ENCODE data around the gene CPA4. TPM values are rescaled to one million over a fixed set of nuclear protein-coding genes. Genes with fewer than 3 reads are reported as not detected.

Gene CPA4
- total and polyA plus RNA-seq, 2 of the 13 experiments (the other 11 are each of a cell fraction or from before 2014, with no cell fraction given): 0.20 to 0.22 TPM

GRCh38 chr7:130364451-130364850 is 71.5 kb downstream of the CPA4 start (continued):
- TF ChIP-seq, protein P1, sequence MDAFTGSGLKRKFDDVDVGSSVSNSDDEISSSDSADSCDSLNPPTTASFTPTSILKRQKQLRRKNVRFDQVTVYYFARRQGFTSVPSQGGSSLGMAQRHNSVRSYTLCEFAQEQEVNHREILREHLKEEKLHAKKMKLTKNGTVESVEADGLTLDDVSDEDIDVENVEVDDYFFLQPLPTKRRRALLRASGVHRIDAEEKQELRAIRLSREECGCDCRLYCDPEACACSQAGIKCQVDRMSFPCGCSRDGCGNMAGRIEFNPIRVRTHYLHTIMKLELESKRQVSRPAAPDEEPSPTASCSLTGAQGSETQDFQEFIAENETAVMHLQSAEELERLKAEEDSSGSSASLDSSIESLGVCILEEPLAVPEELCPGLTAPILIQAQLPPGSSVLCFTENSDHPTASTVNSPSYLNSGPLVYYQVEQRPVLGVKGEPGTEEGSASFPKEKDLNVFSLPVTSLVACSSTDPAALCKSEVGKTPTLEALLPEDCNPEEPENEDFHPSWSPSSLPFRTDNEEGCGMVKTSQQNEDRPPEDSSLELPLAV (CRISPR knock-in tag; conservative IDR thresholded peaks at IDR 0.05; ENCODE audit: low read depth): no peak

- ChIA-PET CTCF (ENCODE audit: low intra/inter-chr PET ratio, low total read pairs) (no interaction called here), POLR2A (no interaction called here)
Observed at GRCh38 chr7:130365088-130365487, 72.1 kb downstream of the CPA4 start.

More at GRCh38 chr7:130365088-130365487, 72.1 kb downstream of the CPA4 start:
- Histone ChIP-seq H3K9ac (ENCODE audit: insufficient read depth, low read depth, low read length) (no peak overlapping the region), H3K4me3 (replicated peaks in 1 of 3; ENCODE audit: insufficient read depth in 1 of 3, low read depth in 2 of 3, low read length in 3 of 3) (no peak overlapping the region), H3K79me2 (ENCODE audit: insufficient read depth, low read length) (no peaks in the 10 kb centered on the region), H3K36me3 (replicated peaks in 1 of 2; ENCODE audit: control insufficient read depth in 1 of 2, insufficient read depth in 2 of 2, low read length in 2 of 2) (no peaks in the 10 kb centered on the region), H3K27me3 (ENCODE audit: control insufficient read depth in 1 of 2, insufficient read depth in 2 of 2, low read length in 2 of 2) (peaks cover 1 to 24% of the 10 kb centered on the region in 2 experiments; a peak in 4 of 5 replicates), H2AFZ (ENCODE audit: low read length) (no peak overlapping the region), H3K4me2 (ENCODE audit: low read depth, low read length) (no peak overlapping the region), H4K20me1 (ENCODE audit: insufficient read depth, low read length) (no peaks in the 10 kb centered on the region), H3K4me1 (ENCODE audit: insufficient read depth, low read length) (peaks cover 58% of the 10 kb centered on the region), H3K27ac (ENCODE audit: extremely low read length, insufficient read depth, low read length) (no peak overlapping the region), H3K9me3 (ENCODE audit: low read length) (no peaks in the 10 kb centered on the region)
- TF ChIP-seq ZNF703 (CRISPR knock-in tag; IDR thresholded peaks at IDR 0.05; ENCODE audit: borderline replicate concordance) (no peak), BCL3 (CRISPR knock-in tag; IDR thresholded peaks at IDR 0.05) (no peak), NONO (IDR thresholded peaks at IDR 0.05) (no peak), NONO (CRISPR knock-in tag; conservative IDR thresholded peaks at IDR 0.05) (no peak), ZNF446 (CRISPR knock-in tag; IDR thresholded peaks at IDR 0.05) (no peak), GPN1 (CRISPR knock-in tag; IDR thresholded peaks at IDR 0.05; ENCODE audit: borderline replicate concordance) (no peak)
- TF ChIP-seq, protein P2, sequence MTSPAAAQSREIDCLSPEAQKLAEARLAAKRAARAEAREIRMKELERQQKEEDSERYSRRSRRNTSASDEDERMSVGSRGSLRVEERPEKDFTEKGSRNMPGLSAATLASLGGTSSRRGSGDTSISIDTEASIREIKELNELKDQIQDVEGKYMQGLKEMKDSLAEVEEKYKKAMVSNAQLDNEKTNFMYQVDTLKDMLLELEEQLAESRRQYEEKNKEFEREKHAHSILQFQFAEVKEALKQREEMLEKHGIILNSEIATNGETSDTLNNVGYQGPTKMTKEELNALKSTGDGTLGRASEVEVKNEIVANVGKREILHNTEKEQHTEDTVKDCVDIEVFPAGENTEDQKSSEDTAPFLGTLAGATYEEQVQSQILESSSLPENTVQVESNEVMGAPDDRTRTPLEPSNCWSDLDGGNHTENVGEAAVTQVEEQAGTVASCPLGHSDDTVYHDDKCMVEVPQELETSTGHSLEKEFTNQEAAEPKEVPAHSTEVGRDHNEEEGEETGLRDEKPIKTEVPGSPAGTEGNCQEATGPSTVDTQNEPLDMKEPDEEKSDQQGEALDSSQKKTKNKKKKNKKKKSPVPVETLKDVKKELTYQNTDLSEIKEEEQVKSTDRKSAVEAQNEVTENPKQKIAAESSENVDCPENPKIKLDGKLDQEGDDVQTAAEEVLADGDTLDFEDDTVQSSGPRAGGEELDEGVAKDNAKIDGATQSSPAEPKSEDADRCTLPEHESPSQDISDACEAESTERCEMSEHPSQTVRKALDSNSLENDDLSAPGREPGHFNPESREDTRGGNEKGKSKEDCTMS (CRISPR knock-in tag; conservative IDR thresholded peaks at IDR 0.05): no peak
- TF ChIP-seq, protein P3, sequence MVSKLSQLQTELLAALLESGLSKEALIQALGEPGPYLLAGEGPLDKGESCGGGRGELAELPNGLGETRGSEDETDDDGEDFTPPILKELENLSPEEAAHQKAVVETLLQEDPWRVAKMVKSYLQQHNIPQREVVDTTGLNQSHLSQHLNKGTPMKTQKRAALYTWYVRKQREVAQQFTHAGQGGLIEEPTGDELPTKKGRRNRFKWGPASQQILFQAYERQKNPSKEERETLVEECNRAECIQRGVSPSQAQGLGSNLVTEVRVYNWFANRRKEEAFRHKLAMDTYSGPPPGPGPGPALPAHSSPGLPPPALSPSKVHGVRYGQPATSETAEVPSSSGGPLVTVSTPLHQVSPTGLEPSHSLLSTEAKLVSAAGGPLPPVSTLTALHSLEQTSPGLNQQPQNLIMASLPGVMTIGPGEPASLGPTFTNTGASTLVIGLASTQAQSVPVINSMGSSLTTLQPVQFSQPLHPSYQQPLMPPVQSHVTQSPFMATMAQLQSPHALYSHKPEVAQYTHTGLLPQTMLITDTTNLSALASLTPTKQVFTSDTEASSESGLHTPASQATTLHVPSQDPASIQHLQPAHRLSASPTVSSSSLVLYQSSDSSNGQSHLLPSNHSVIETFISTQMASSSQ (IDR thresholded peaks at IDR 0.05; ENCODE audit: low read depth): no peak
- TF ChIP-seq, protein P3 (CRISPR knock-in tag; IDR thresholded peaks at IDR 0.05; ENCODE audit: borderline replicate concordance): no peak
- WGBS (ENCODE audit: low lambda C conversion rate): 46% methylated on average over 2 of the region's 2 CpGs
- no TSS peak for BruUV-seq (replicated peaks)
- ATAC-seq (no peak), FAIRE-seq (no peak), DNase-seq (ENCODE audit: low spot score) (no peak)
- in situ Hi-C loops (cut with HindIII; ENCODE audit: extremely low pct_ligation_motif_present, low pct_unique_long_range_greater_than_20kb): no loop called here
- intact Hi-C loops (cut with micrococcal nuclease; ENCODE audit: unreplicated experiment): loop anchor here (5.0 kb wide), 1 partner anchor 102 kb away; no protein-coding TSS in a partner anchor
